Mesendoderm (in vitro differentiated cells): ENCODE results near the gene GNA14.

Experiments
- DNase-seq: peaks from one replicate; pipeline ENCODE4 v3.0.0; 2013
- H2AK5ac ChIP-seq: 2 replicates; pipeline ENCODE4 v1.6.1; 2013; ENCODE audit warnings: low read length, inconsistent platforms
- H2BK120ac ChIP-seq: 2 replicates; pipeline ENCODE4 v1.6.1; 2013; ENCODE audit warnings: low read depth, mild to moderate bottlenecking, low read length, moderate library complexity, mixed read lengths
- H2BK15ac ChIP-seq: replicated peaks from 2 replicates; pipeline ENCODE4 v1.6.1; 2013; ENCODE audit warnings: low read depth, mild to moderate bottlenecking, moderate library complexity
- H2BK5ac ChIP-seq: 2 replicates; pipeline ENCODE4 v1.6.1; 2013; ENCODE audit warnings: low read length, inconsistent platforms
- H3K18ac ChIP-seq: 2 replicates; pipeline ENCODE4 v1.6.1; 2013; ENCODE audit warnings: mild to moderate bottlenecking, low read length, mixed read lengths
- H3K23ac ChIP-seq: one replicate; pipeline ENCODE4 v1.6.1; 2013; ENCODE audit warnings: low read length
- H3K27ac ChIP-seq: 2 replicates; pipeline ENCODE4 v1.5.1; 2013; ENCODE audit warnings: low read depth, mild to moderate bottlenecking, inconsistent platforms, low read length, moderate library complexity
- H3K27me3 ChIP-seq: 2 replicates; pipeline ENCODE4 v1.6.1; 2013; ENCODE audit warnings: low read length, control low read depth, mild to moderate bottlenecking, inconsistent platforms; ENCODE audit not compliant: insufficient read depth, poor library complexity
- H3K36me3 ChIP-seq: 2 replicates; pipeline ENCODE4 v1.6.1; 2013; ENCODE audit warnings: low read length, inconsistent platforms; ENCODE audit not compliant: control insufficient read depth, insufficient read depth
- H3K4ac ChIP-seq: one replicate; pipeline ENCODE4 v1.6.1; 2013; ENCODE audit warnings: low read depth, mild to moderate bottlenecking, low read length, moderate library complexity
- H3K4me1 ChIP-seq: 2 replicates; pipeline ENCODE4 v1.6.1; 2013; ENCODE audit warnings: low read depth, low read length, inconsistent platforms; ENCODE audit not compliant: control insufficient read depth
- H3K4me2 ChIP-seq: 2 replicates; pipeline ENCODE4 v1.6.1; 2013; ENCODE audit warnings: low read length
- H3K4me3 ChIP-seq: 2 replicates; pipeline ENCODE4 v1.5.1; 2013; ENCODE audit warnings: mild to moderate bottlenecking, low read length
- H3K56ac ChIP-seq: one replicate; pipeline ENCODE4 v1.6.1; 2013; ENCODE audit warnings: low read length
- H3K79me1 ChIP-seq: 2 replicates; pipeline ENCODE4 v1.6.1; 2013; ENCODE audit warnings: low read length, inconsistent platforms
- H3K79me2 ChIP-seq: 2 replicates; pipeline ENCODE4 v1.6.1; 2013; ENCODE audit warnings: mild to moderate bottlenecking, low read length; ENCODE audit not compliant: control insufficient read depth, insufficient read depth
- H3K9ac ChIP-seq: 2 replicates; pipeline ENCODE4 v1.6.1; 2013; ENCODE audit warnings: low read length, inconsistent platforms
- H4K5ac ChIP-seq: one replicate; pipeline ENCODE4 v1.6.1; 2013; ENCODE audit warnings: low read length
- H4K8ac ChIP-seq: one replicate; pipeline ENCODE4 v1.6.1; 2013; ENCODE audit warnings: low read depth, mild to moderate bottlenecking, control low read depth, low read length, moderate library complexity
- WGBS: extraction: QIAGEN DNeasy Blood & Tissue Kit; methylation state at CpG from one replicate; pipeline ENCODE4 v1.1.7; 2013; ENCODE audit warnings: low lambda C conversion rate, missing lambda C conversion rate; ENCODE audit not compliant: insufficient coverage; ENCODE audit errors: extremely low coverage; 5-methylcytosine and 5-hydroxymethylcytosine counted together

The GNA14 gene

GRCh38 chr9:77541055-77541454 lies 107.1 kb downstream of the GNA14 start:
- no peak overlapping the region for H3K56ac ChIP-seq
- no peak overlapping the region for H3K23ac ChIP-seq
- no peak overlapping the region for H3K9ac ChIP-seq
- DNase-seq: no peak
- no peaks in the 10 kb centered on the region for H3K79me2 ChIP-seq
- peaks cover 6% of the 10 kb centered on the region for H3K4me1 ChIP-seq
- H3K79me1 ChIP-seq: no peaks in the 10 kb centered on the region
- H3K18ac ChIP-seq: no peak overlapping the region
- no peak overlapping the region for H3K4me2 ChIP-seq
- no peak overlapping the region for H4K8ac ChIP-seq
- no peak overlapping the region for H3K4me3 ChIP-seq
- no peaks in the 10 kb centered on the region for H3K36me3 ChIP-seq
- no peaks in the 10 kb centered on the region for H3K27me3 ChIP-seq
- H2AK5ac ChIP-seq: no peak overlapping the region
- H3K4ac ChIP-seq: no peak overlapping the region
- no peak overlapping the region for H2BK120ac ChIP-seq
- no peak overlapping the region for H2BK5ac ChIP-seq
- no peak overlapping the region for H4K5ac ChIP-seq
- no peak overlapping the region for H3K27ac ChIP-seq
- WGBS: no CpG with 5 or more reads among the region's 2 CpGs
- no peak overlapping the region for H2BK15ac ChIP-seq

GRCh38 chr9:77534376-77535057 lies 113.6 kb downstream of the GNA14 start:
- H3K4ac ChIP-seq: no peak overlapping the region
- H3K79me1 ChIP-seq: no peaks in the 10 kb centered on the region
- H3K79me2 ChIP-seq: no peaks in the 10 kb centered on the region
- H3K18ac ChIP-seq: peak overlapping the region; percentile 71
- H2AK5ac ChIP-seq: no peak overlapping the region
- peak overlapping the region; percentile 29 for H3K9ac ChIP-seq
- peak overlapping the region; percentile 34 for H2BK120ac ChIP-seq
- no peaks in the 10 kb centered on the region for H3K36me3 ChIP-seq
- no CpG with 5 or more reads among the region's 7 CpGs for WGBS
- H3K4me2 ChIP-seq: no peak overlapping the region
- H3K23ac ChIP-seq: no peak overlapping the region
- H3K56ac ChIP-seq: peak overlapping the region; percentile 65
- no peaks in the 10 kb centered on the region for H3K27me3 ChIP-seq
- H2BK15ac ChIP-seq: no peak overlapping the region
- H3K4me3 ChIP-seq: no peak overlapping the region
- peaks cover 13% of the 10 kb centered on the region for H3K4me1 ChIP-seq
- H4K5ac ChIP-seq: no peak overlapping the region
- H2BK5ac ChIP-seq: peak overlapping the region; percentile 84
- peak overlapping the region; percentile 91 for H3K27ac ChIP-seq
- H4K8ac ChIP-seq: no peak overlapping the region
- peak; percentile 77 for DNase-seq

GRCh38 chr9:77533671-77534070 lies 114.5 kb downstream of the GNA14 start:
- Histone ChIP-seq H3K9ac (no peak overlapping the region), H2BK5ac (peak overlapping the region; percentile 58), H3K4me2 (no peak overlapping the region), H3K36me3 (no peaks in the 10 kb centered on the region), H3K18ac (peak overlapping the region; percentile 54), H2BK120ac (peak overlapping the region; percentile 74), H2BK15ac (no peak overlapping the region), H4K8ac (no peak overlapping the region), H2AK5ac (no peak overlapping the region), H3K79me1 (no peaks in the 10 kb centered on the region), H3K4me1 (peaks cover 13% of the 10 kb centered on the region), H3K27me3 (no peaks in the 10 kb centered on the region), H3K79me2 (no peaks in the 10 kb centered on the region), H3K4me3 (no peak overlapping the region), H3K23ac (no peak overlapping the region), H3K27ac (peak overlapping the region; percentile 29), H4K5ac (no peak overlapping the region), H3K4ac (peak overlapping the region; percentile 75), H3K56ac (peak overlapping the region; percentile 52)
- no peak for DNase-seq
- WGBS: no CpG with 5 or more reads among the region's 3 CpGs

- no peak overlapping the region for H3K27ac ChIP-seq
- H3K4me3 ChIP-seq: no peak overlapping the region
- no peak overlapping the region for H3K9ac ChIP-seq
- peak overlapping the region; percentile 51 for H3K18ac ChIP-seq
- H3K4ac ChIP-seq: no peak overlapping the region
- no CpG with 5 or more reads among the region's 5 CpGs for WGBS
- H3K27me3 ChIP-seq: no peaks in the 10 kb centered on the region
- H2BK120ac ChIP-seq: no peak overlapping the region
- no peak overlapping the region for H4K5ac ChIP-seq
- no peak overlapping the region for H2AK5ac ChIP-seq
- no peak overlapping the region for H2BK5ac ChIP-seq
- no peak overlapping the region for H3K4me2 ChIP-seq
- peak; percentile 71 for DNase-seq
- peak overlapping the region; percentile 66 for H3K56ac ChIP-seq
- peaks cover 13% of the 10 kb centered on the region for H3K4me1 ChIP-seq
- no peak overlapping the region for H2BK15ac ChIP-seq
- no peaks in the 10 kb centered on the region for H3K36me3 ChIP-seq
- H4K8ac ChIP-seq: no peak overlapping the region
- H3K79me2 ChIP-seq: no peaks in the 10 kb centered on the region
- no peaks in the 10 kb centered on the region for H3K79me1 ChIP-seq
- H3K23ac ChIP-seq: no peak overlapping the region
Measured at GRCh38 chr9:77532607-77533006, 115.5 kb downstream of the GNA14 start.

- Histone ChIP-seq H3K27me3 (no peaks in the 10 kb centered on the region), H3K4me2 (no peak overlapping the region), H2AK5ac (no peak overlapping the region), H3K18ac (no peak overlapping the region), H2BK5ac (no peak overlapping the region), H3K9ac (no peak overlapping the region), H3K23ac (no peak overlapping the region), H4K8ac (no peak overlapping the region), H3K4me3 (no peak overlapping the region), H2BK15ac (no peak overlapping the region), H3K36me3 (no peaks in the 10 kb centered on the region), H3K79me2 (no peaks in the 10 kb centered on the region), H3K4me1 (peaks cover 13% of the 10 kb centered on the region), H3K27ac (no peak overlapping the region), H3K56ac (no peak overlapping the region), H3K79me1 (no peaks in the 10 kb centered on the region), H3K4ac (no peak overlapping the region), H4K5ac (no peak overlapping the region), H2BK120ac (no peak overlapping the region)
- no CpG with 5 or more reads among the region's 4 CpGs for WGBS
- no peak for DNase-seq
Measured at GRCh38 chr9:77531400-77531799, 116.7 kb downstream of the GNA14 start.

- Histone ChIP-seq H2BK15ac (no peak overlapping the region), H3K56ac (no peak overlapping the region), H3K36me3 (no peaks in the 10 kb centered on the region), H3K27me3 (no peaks in the 10 kb centered on the region), H3K4ac (no peak overlapping the region), H4K8ac (no peak overlapping the region), H3K79me1 (no peaks in the 10 kb centered on the region), H4K5ac (no peak overlapping the region), H2BK5ac (no peak overlapping the region), H2AK5ac (no peak overlapping the region), H3K18ac (no peak overlapping the region), H3K4me1 (no peaks in the 10 kb centered on the region), H3K27ac (no peak overlapping the region), H3K79me2 (no peaks in the 10 kb centered on the region), H3K4me2 (no peak overlapping the region), H3K23ac (no peak overlapping the region), H3K9ac (no peak overlapping the region), H2BK120ac (no peak overlapping the region), H3K4me3 (no peak overlapping the region)
- WGBS: no CpG with 5 or more reads among the region's 2 CpGs
- DNase-seq: no peak
Measured at GRCh38 chr9:77523891-77524290, 124.2 kb downstream of the GNA14 start.
